ENCODE results near the gene ACBD6. TPM values are rescaled to one million over a fixed set of nuclear protein-coding genes. Genes with fewer than 3 reads are reported as not detected.
A peak's percentile ranks its signal among the peaks of the same experiment; 100 is the strongest.

The ACBD6 gene
- total RNA-seq, 1 experiment from 2014 or later = 74.7 TPM

GRCh38 chr1:180489313-180489712 lies 13.1 kb downstream of the ACBD6 start:
- no peaks in the 10 kb centered on the region for H3K4me1 Mint-ChIP-seq (ENCODE audit: low read depth, unreplicated experiment)
- POLR2A ChIA-PET = interaction anchor here (0.6 kb wide), 1 partner anchor 616 kb away, joined by 4 read pairs; no protein-coding TSS in a partner anchor
- no peak for DNase-seq
- H3K9me3 ChIP-seq = no peaks in the 10 kb centered on the region
- H3K9me3 Mint-ChIP-seq (ENCODE audit: unreplicated experiment) = no peaks in the 10 kb centered on the region
- intact Hi-C loops (cut with micrococcal nuclease; ENCODE audit: unreplicated experiment) = no loop called here
- no peak overlapping the region for H3K4me3 ChIP-seq (ENCODE audit: low read depth, low read length)
- no peak overlapping the region for H3K4me3 Mint-ChIP-seq (ENCODE audit: unreplicated experiment)
- no peaks in the 10 kb centered on the region for H3K4me1 ChIP-seq
- CTCF ChIA-PET = no interaction called here
- no TSS peak for BruUV-seq (replicated peaks)
- H3K27me3 ChIP-seq (replicated peaks; ENCODE audit: control insufficient read depth, insufficient read depth, low read length) = no peaks in the 10 kb centered on the region
- no peak overlapping the region for H3K27ac Mint-ChIP-seq (ENCODE audit: unreplicated experiment)
- H3K36me3 Mint-ChIP-seq (ENCODE audit: insufficient read depth, unreplicated experiment) = peaks cover 40% of the 10 kb centered on the region
- no peaks in the 10 kb centered on the region for H3K27me3 Mint-ChIP-seq (ENCODE audit: insufficient read depth, unreplicated experiment)
- TF ChIP-seq, protein P1, sequence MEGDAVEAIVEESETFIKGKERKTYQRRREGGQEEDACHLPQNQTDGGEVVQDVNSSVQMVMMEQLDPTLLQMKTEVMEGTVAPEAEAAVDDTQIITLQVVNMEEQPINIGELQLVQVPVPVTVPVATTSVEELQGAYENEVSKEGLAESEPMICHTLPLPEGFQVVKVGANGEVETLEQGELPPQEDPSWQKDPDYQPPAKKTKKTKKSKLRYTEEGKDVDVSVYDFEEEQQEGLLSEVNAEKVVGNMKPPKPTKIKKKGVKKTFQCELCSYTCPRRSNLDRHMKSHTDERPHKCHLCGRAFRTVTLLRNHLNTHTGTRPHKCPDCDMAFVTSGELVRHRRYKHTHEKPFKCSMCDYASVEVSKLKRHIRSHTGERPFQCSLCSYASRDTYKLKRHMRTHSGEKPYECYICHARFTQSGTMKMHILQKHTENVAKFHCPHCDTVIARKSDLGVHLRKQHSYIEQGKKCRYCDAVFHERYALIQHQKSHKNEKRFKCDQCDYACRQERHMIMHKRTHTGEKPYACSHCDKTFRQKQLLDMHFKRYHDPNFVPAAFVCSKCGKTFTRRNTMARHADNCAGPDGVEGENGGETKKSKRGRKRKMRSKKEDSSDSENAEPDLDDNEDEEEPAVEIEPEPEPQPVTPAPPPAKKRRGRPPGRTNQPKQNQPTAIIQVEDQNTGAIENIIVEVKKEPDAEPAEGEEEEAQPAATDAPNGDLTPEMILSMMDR (IDR thresholded peaks at IDR 0.05; ENCODE audit: insufficient read depth in 1 of 2, low read depth in 1 of 2, low read length in 1 of 2, severe bottlenecking in 1 of 2, unreplicated experiment in 1 of 2) = no peak
- no peaks in the 10 kb centered on the region; the same call in 1 of the 2 replicates for H3K36me3 ChIP-seq (ENCODE audit: control insufficient read depth, insufficient read depth, low read length)

- CTCF ChIA-PET = no interaction called here
- Histone ChIP-seq H3K36me3 (ENCODE audit: control insufficient read depth, insufficient read depth, low read length) (no peaks in the 10 kb centered on the region; the same call in 1 of the 2 replicates), H3K4me1 (no peaks in the 10 kb centered on the region), H3K27me3 (replicated peaks; ENCODE audit: control insufficient read depth, insufficient read depth, low read length) (no peaks in the 10 kb centered on the region), H3K4me3 (ENCODE audit: low read depth, low read length) (no peak overlapping the region), H3K9me3 (no peaks in the 10 kb centered on the region)
- Mint-ChIP-seq H3K27me3 (ENCODE audit: insufficient read depth, unreplicated experiment) (no peaks in the 10 kb centered on the region), H3K9me3 (ENCODE audit: unreplicated experiment) (no peaks in the 10 kb centered on the region), H3K36me3 (ENCODE audit: insufficient read depth, unreplicated experiment) (peaks cover 33% of the 10 kb centered on the region), H3K4me3 (ENCODE audit: unreplicated experiment) (no peak overlapping the region), H3K4me1 (ENCODE audit: low read depth, unreplicated experiment) (no peaks in the 10 kb centered on the region), H3K27ac (ENCODE audit: unreplicated experiment) (no peak overlapping the region)
- no TSS peak for BruUV-seq (replicated peaks)
- TF ChIP-seq, protein P1 (IDR thresholded peaks at IDR 0.05; ENCODE audit: insufficient read depth in 1 of 2, low read depth in 1 of 2, low read length in 1 of 2, severe bottlenecking in 1 of 2, unreplicated experiment in 1 of 2) = no peak
- intact Hi-C loops (cut with micrococcal nuclease; ENCODE audit: unreplicated experiment) = no loop called here
- POLR2A ChIA-PET = no interaction called here
- DNase-seq = no peak
Observed at GRCh38 chr1:180488661-180489060, 13.7 kb downstream of the ACBD6 start.

- ChIA-PET CTCF (no interaction called here), POLR2A (no interaction called here)
- no peaks in the 10 kb centered on the region for H3K4me1 ChIP-seq
- Mint-ChIP-seq H3K36me3 (ENCODE audit: insufficient read depth, unreplicated experiment) (peaks cover 28% of the 10 kb centered on the region), H3K27me3 (ENCODE audit: insufficient read depth, unreplicated experiment) (no peaks in the 10 kb centered on the region), H3K4me1 (ENCODE audit: low read depth, unreplicated experiment) (no peaks in the 10 kb centered on the region), H3K4me3 (ENCODE audit: unreplicated experiment) (no peak overlapping the region), H3K9me3 (ENCODE audit: unreplicated experiment) (no peaks in the 10 kb centered on the region), H3K27ac (ENCODE audit: unreplicated experiment) (no peak overlapping the region)
- TF ChIP-seq, protein P1 (IDR thresholded peaks at IDR 0.05; ENCODE audit: insufficient read depth in 1 of 2, low read depth in 1 of 2, low read length in 1 of 2, severe bottlenecking in 1 of 2, unreplicated experiment in 1 of 2) = peak in 1 of 2 experiments; percentile 12
- BruUV-seq (replicated peaks) = no TSS peak
- H3K36me3 ChIP-seq (ENCODE audit: control insufficient read depth, insufficient read depth, low read length) = no peaks in the 10 kb centered on the region; the same call in 1 of the 2 replicates
- intact Hi-C loops (cut with micrococcal nuclease; ENCODE audit: unreplicated experiment) = no loop called here
- no peaks in the 10 kb centered on the region for H3K27me3 ChIP-seq (replicated peaks; ENCODE audit: control insufficient read depth, insufficient read depth, low read length)
- H3K4me3 ChIP-seq (ENCODE audit: low read depth, low read length) = no peak overlapping the region
- H3K9me3 ChIP-seq = no peaks in the 10 kb centered on the region
- no peak for DNase-seq
Observed at GRCh38 chr1:180486092-180486491, 16.3 kb downstream of the ACBD6 start.

All from Caco-2 (cell line).